Breast epithelium (tissue), 4 donors: ENCODE data around the gene RIPOR2. TPM values are rescaled to one million over a fixed set of nuclear protein-coding genes. Genes with fewer than 3 reads are reported as not detected.
A peak's percentile ranks its signal among the peaks of the same experiment; 100 is the strongest.

Experiments used
- DNase-seq, 2 donors: peaks; one replicate each; pipeline ENCODE4 v3.0.0-alpha.2; 2019; ENCODE audit warnings: low spot score in 2 of 2
- H3K27ac ChIP-seq, 2 donors: fragments of 200-600 bp; sonication (generic) in 1 of 2; one replicate each; pipeline ENCODE4 v1.5.1; 2016 to 2019; ENCODE audit warnings: mild to moderate bottlenecking in 1 of 2
- H3K27me3 ChIP-seq, 2 donors: fragments of 200-600 bp; sonication (generic) in 1 of 2; one replicate each; pipeline versions ENCODE4 v1.5.1 to v1.6.0; 2017 to 2019; ENCODE audit warnings: control low read depth in 1 of 2, mild to moderate bottlenecking in 1 of 2
- H3K36me3 ChIP-seq: fragments of 200-600 bp; one replicate; pipeline ENCODE4 v1.5.1; 2019
- H3K4me1 ChIP-seq, 2 donors: fragments of 200-600 bp; sonication (generic); one replicate each; pipeline ENCODE4 v1.5.1; 2016 to 2019; ENCODE audit warnings: control low read depth in 1 of 2
- H3K4me3 ChIP-seq, 3 donors: fragments of 200-600 bp; sonication (generic); 1 replicate in 2 of 3; 2 replicates in 1 of 3; pipeline ENCODE4 v1.5.1; 2016 to 2019; ENCODE audit warnings: mild to moderate bottlenecking in 3 of 3, moderate library complexity in 2 of 3
- H3K9me3 ChIP-seq, 2 donors: fragments of 200-600 bp; sonication (generic) in 1 of 2; one replicate each; pipeline ENCODE4 v1.5.1; 2016 to 2019; ENCODE audit warnings: control low read depth in 1 of 2
- CTCF ChIP-seq, 3 donors: fragments of 450-650 bp; IDR thresholded peaks; one replicate each; pipeline ENCODE4 v1.5.1; 2016 to 2017; ENCODE audit warnings: antibody characterized with exemption in 3 of 3, mild to moderate bottlenecking in 3 of 3, moderate library complexity in 3 of 3
- POLR2A ChIP-seq: fragments of 450-650 bp; IDR thresholded peaks from one replicate; pipeline ENCODE4 v1.6.1; 2016; ENCODE audit warnings: antibody characterized with exemption, mild to moderate bottlenecking, moderate library complexity
- POLR2AphosphoS5 ChIP-seq, 3 donors: sonication (generic); formaldehyde crosslinking; IDR thresholded peaks; one replicate each; pipeline ENCODE4 v1.6.1; 2017; ENCODE audit warnings: antibody characterized with exemption in 3 of 3
- intact Hi-C: fragments of 100-400 bp; cut with DNase I; formaldehyde crosslinking; loops from one replicate; pipeline ENCODE4 v1.15.1; 2023; ENCODE audit warnings: low total_unique reads
- total RNA-seq, 3 donors: library from RNA; depleted of rRNA; stranded (reverse); fragments of >200 nt; gene quantifications; one replicate each; pipeline ENCODE4 v1.1.0, GENCODE V29; 2016

Gene RIPOR2
- total RNA-seq, 3 donors from 2014 or later = 13.8 to 70.5 (median 29.2) TPM

- DNase-seq = no peak
- intact Hi-C loops = no loop called here
- peak overlapping the region; percentile 62 to 83 for H3K27ac ChIP-seq
- peak overlapping the region; percentile 56 to 88 (median 71) for H3K4me3 ChIP-seq
- H3K4me1 ChIP-seq = peaks cover 2 to 6% of the 10 kb centered on the region in 2 donors
- TF ChIP-seq POLR2AphosphoS5 (IDR thresholded peaks at IDR 0.05) = no peak
- no peak for TF ChIP-seq CTCF (IDR thresholded peaks at IDR 0.05)
- no peak for TF ChIP-seq POLR2A
- no peaks in the 10 kb centered on the region for H3K27me3 ChIP-seq
- H3K36me3 ChIP-seq = no peaks in the 10 kb centered on the region
- H3K9me3 ChIP-seq = no peaks in the 10 kb centered on the region
These were observed 26.2 kb downstream of the RIPOR2 start for GRCh38 chr6:24909241-24910216.

GRCh38 chr6:24908650-24909035 lies 27.1 kb downstream of the RIPOR2 start:
- peak overlapping the region; percentile 56 to 88 (median 71) for H3K4me3 ChIP-seq
- no peaks in the 10 kb centered on the region for H3K27me3 ChIP-seq
- TF ChIP-seq POLR2AphosphoS5 (IDR thresholded peaks at IDR 0.05) (no peak), POLR2A (no peak), CTCF (IDR thresholded peaks at IDR 0.05) (no peak)
- H3K9me3 ChIP-seq = no peaks in the 10 kb centered on the region
- H3K4me1 ChIP-seq = peaks cover 2 to 6% of the 10 kb centered on the region in 2 donors
- intact Hi-C loops = no loop called here
- no peak for DNase-seq
- H3K27ac ChIP-seq = peak overlapping the region in 1 of 2 donors; percentile 83
- H3K36me3 ChIP-seq = no peaks in the 10 kb centered on the region

- DNase-seq = no peak
- TF ChIP-seq POLR2AphosphoS5 (IDR thresholded peaks at IDR 0.05) (no peak), CTCF (IDR thresholded peaks at IDR 0.05) (no peak), POLR2A (no peak)
- Histone ChIP-seq H3K4me3 (peak overlapping the region in 2 of 3 donors; percentile 71 to 88), H3K27me3 (no peaks in the 10 kb centered on the region), H3K27ac (peak overlapping the region; percentile 58 to 83), H3K36me3 (no peaks in the 10 kb centered on the region), H3K4me1 (peaks cover 2 to 6% of the 10 kb centered on the region in 2 donors), H3K9me3 (no peaks in the 10 kb centered on the region)
- intact Hi-C loops = no loop called here
These were observed 27.7 kb downstream of the RIPOR2 start for GRCh38 chr6:24907919-24908649.

- TF ChIP-seq POLR2AphosphoS5 (IDR thresholded peaks at IDR 0.05) (no peak), CTCF (IDR thresholded peaks at IDR 0.05) (no peak), POLR2A (no peak)
- Histone ChIP-seq H3K4me3 (no peak overlapping the region), H3K36me3 (no peaks in the 10 kb centered on the region), H3K27ac (peak overlapping the region; percentile 36 to 37), H3K9me3 (no peaks in the 10 kb centered on the region), H3K4me1 (peaks cover 0 to 2% of the 10 kb centered on the region in 2 donors), H3K27me3 (no peaks in the 10 kb centered on the region)
- intact Hi-C loops = no loop called here
- no peak for DNase-seq
These were observed 29.4 kb downstream of the RIPOR2 start for GRCh38 chr6:24906314-24906713.
